Prostate gland (tissue), 2 donors: ENCODE measurements around the gene RER1. TPM values are rescaled to one million over a fixed set of nuclear protein-coding genes. Genes with fewer than 3 reads are reported as not detected.

ENCODE experiments used
- DNase-seq: peaks from one replicate; pipeline ENCODE4 v3.0.0-alpha.2; 2019; ENCODE audit warnings: low spot score
- H3K27ac ChIP-seq, 2 donors: fragments of 200-600 bp; sonication (generic); 2 replicates each; pipeline ENCODE4 v1.5.1; 2017 to 2019
- H3K27me3 ChIP-seq: fragments of 200-600 bp; sonication (generic); replicated peaks from 2 replicates; pipeline ENCODE4 v1.5.1; 2019; ENCODE audit not compliant: insufficient read depth
- H3K36me3 ChIP-seq, 2 donors: fragments of 200-600 bp; sonication (generic); 1 replicate in 1 of 2; 2 replicates in 1 of 2; pipeline versions ENCODE4 v1.5.1 to v1.8.1; 2017 to 2019
- H3K4me1 ChIP-seq: fragments of 200-600 bp; sonication (generic); replicated peaks from 2 replicates; pipeline ENCODE4 v1.5.1; 2019
- H3K4me3 ChIP-seq, 2 donors: fragments of 200-600 bp; sonication (generic); 2 replicates each; pipeline ENCODE4 v1.5.1; 2017 to 2019
- H3K9me3 ChIP-seq: fragments of 200-600 bp; sonication (generic); 2 replicates; pipeline ENCODE4 v1.5.1; 2017
- POLR2A ChIP-seq: fragments of 450-650 bp; IDR thresholded peaks from one replicate; pipeline ENCODE4 v1.6.1; 2016; ENCODE audit warnings: antibody characterized with exemption, mild to moderate bottlenecking
- POLR2AphosphoS5 ChIP-seq: sonication (generic); formaldehyde crosslinking; IDR thresholded peaks from one replicate; pipeline ENCODE4 v1.6.1; 2017; ENCODE audit warnings: antibody characterized with exemption
- WGBS: methylation state at CpG from one replicate; pipeline ENCODE4 v1.1.5; 2018; 5-methylcytosine and 5-hydroxymethylcytosine counted together
- intact Hi-C: fragments of 100-400 bp; cut with DNase I; formaldehyde crosslinking; loops from one replicate; pipeline ENCODE4 v1.14.2; 2022
- total RNA-seq, 2 donors: library from RNA; depleted of rRNA; stranded (reverse); fragments of >200 nt; gene quantifications; one replicate each; pipeline ENCODE4 v1.1.0, GENCODE V29; 2016
- TF ChIP-seq, protein P1 (sequence below), 4 experiments: fragments of 200-600 bp in 2 of 4; fragments of 450-650 bp in 2 of 4; sonication (generic) in 2 of 4; IDR thresholded peaks; 1 replicate in 3 of 4; 2 replicates in 1 of 4; pipeline ENCODE4 v1.5.1; 2016 to 2019; ENCODE audit warnings: antibody characterized with exemption in 4 of 4, mild to moderate bottlenecking in 2 of 4, moderate library complexity in 2 of 4

The RER1 gene
- total RNA-seq, 2 donors from 2014 or later: 86.1 to 97.0 TPM

- WGBS: 89% methylated on average over 13 of the region's 13 CpGs
- no peak overlapping the region for H3K27ac ChIP-seq
- no peaks in the 10 kb centered on the region for H3K36me3 ChIP-seq
- intact Hi-C loops: no loop called here
- TF ChIP-seq, protein P1, sequence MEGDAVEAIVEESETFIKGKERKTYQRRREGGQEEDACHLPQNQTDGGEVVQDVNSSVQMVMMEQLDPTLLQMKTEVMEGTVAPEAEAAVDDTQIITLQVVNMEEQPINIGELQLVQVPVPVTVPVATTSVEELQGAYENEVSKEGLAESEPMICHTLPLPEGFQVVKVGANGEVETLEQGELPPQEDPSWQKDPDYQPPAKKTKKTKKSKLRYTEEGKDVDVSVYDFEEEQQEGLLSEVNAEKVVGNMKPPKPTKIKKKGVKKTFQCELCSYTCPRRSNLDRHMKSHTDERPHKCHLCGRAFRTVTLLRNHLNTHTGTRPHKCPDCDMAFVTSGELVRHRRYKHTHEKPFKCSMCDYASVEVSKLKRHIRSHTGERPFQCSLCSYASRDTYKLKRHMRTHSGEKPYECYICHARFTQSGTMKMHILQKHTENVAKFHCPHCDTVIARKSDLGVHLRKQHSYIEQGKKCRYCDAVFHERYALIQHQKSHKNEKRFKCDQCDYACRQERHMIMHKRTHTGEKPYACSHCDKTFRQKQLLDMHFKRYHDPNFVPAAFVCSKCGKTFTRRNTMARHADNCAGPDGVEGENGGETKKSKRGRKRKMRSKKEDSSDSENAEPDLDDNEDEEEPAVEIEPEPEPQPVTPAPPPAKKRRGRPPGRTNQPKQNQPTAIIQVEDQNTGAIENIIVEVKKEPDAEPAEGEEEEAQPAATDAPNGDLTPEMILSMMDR (IDR thresholded peaks at IDR 0.05): no peak
- TF ChIP-seq POLR2AphosphoS5 (no peak), POLR2A (no peak)
- H3K9me3 ChIP-seq: no peaks in the 10 kb centered on the region
- no peaks in the 10 kb centered on the region for H3K4me1 ChIP-seq
- no peak for DNase-seq
- H3K27me3 ChIP-seq: no peaks in the 10 kb centered on the region
- no peak overlapping the region for H3K4me3 ChIP-seq
Measured at GRCh38 chr1:2347409-2347785, 44.2 kb upstream of the RER1 start.

GRCh38 chr1:2347896-2348295, 43.7 kb upstream of the RER1 start:
- H3K36me3 ChIP-seq: no peaks in the 10 kb centered on the region
- no peak overlapping the region for H3K4me3 ChIP-seq
- intact Hi-C loops: no loop called here
- H3K9me3 ChIP-seq: no peaks in the 10 kb centered on the region
- no peaks in the 10 kb centered on the region for H3K4me1 ChIP-seq
- WGBS: 76% methylated on average over 23 of the region's 23 CpGs
- no peaks in the 10 kb centered on the region for H3K27me3 ChIP-seq
- no peak for TF ChIP-seq POLR2AphosphoS5
- TF ChIP-seq POLR2A: no peak
- TF ChIP-seq, protein P1 (IDR thresholded peaks at IDR 0.05): no peak
- DNase-seq: no peak
- no peak overlapping the region for H3K27ac ChIP-seq

DNA sequence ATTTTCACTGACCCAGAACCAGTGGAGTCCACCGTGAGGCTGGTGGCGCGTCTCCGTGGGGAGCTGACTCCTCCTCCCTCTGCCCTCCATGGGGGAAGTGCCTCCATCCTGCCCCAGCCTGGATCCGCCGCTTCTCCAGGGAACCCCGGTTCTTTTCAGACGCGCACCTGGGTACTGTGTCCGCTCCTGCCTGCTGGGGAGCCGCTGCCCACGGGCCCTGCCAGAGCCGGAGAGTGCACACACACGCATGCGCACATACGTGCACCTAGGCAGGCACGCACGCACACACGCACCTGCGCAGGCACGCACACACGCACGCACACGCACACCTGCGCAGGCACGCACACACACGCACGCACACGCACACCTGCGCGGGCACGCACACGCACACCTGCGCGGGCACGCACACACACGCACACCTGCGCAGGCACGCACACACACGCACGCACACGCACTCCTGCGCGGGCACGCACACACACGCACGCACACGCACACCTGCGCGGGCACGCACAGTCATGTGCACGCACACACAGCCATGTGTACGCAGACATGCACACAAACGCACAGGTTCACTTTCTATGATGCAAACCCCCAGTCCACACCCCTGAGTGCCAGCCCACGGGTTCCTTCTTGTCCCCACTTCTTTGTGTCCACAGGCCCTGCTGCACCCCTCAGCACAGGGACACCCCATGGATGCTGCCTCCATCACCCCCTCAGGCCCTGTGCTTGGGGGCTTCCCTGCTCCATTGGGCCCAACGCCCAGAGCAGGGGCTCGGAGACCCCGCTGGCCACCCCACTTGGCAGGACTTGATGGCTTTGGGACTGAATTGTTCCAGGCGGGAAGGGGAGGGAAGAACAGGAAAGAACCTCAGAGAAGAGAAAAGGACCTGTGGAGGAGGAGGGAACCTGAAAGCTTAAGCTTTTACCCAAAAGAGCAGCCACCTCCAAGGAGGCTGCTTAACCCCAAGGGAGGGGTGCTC, 43.0 kb upstream of the RER1 start:
- H3K27me3 ChIP-seq: no peaks in the 10 kb centered on the region
- H3K9me3 ChIP-seq: no peaks in the 10 kb centered on the region
- 88% methylated on average over 48 of the region's 59 CpGs for WGBS
- H3K4me3 ChIP-seq: no peak overlapping the region
- intact Hi-C loops: no loop called here
- DNase-seq: no peak
- no peak overlapping the region for H3K27ac ChIP-seq
- TF ChIP-seq POLR2A (no peak), POLR2AphosphoS5 (no peak)
- TF ChIP-seq, protein P1 (IDR thresholded peaks at IDR 0.05): no peak
- no peaks in the 10 kb centered on the region for H3K36me3 ChIP-seq
- H3K4me1 ChIP-seq: peaks cover 5% of the 10 kb centered on the region

DNA sequence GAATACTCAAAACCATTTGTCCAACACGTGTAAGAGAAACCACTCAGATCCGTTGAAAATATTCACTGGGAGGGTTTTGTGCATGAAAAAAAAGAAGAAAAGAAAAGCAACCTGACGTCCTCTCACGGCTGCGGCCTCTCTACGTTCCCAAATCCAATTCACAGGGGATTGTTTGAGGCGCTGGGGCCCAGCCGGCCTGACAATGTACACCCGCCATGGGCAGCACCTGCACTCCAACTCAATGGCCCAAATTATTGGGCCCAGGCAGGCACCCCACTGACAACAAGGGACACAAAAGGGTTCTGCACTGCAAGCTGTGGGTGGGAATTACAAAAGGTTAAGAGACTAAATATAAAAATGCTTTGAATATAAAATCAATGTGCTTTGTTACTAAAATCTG, 41.8 kb upstream of the RER1 start:
- H3K4me1 ChIP-seq: peaks cover 6% of the 10 kb centered on the region
- no peak overlapping the region for H3K27ac ChIP-seq
- H3K4me3 ChIP-seq: no peak overlapping the region
- H3K27me3 ChIP-seq: no peaks in the 10 kb centered on the region
- TF ChIP-seq POLR2AphosphoS5 (no peak), POLR2A (no peak)
- TF ChIP-seq, protein P1 (IDR thresholded peaks at IDR 0.05): no peak
- H3K9me3 ChIP-seq: no peaks in the 10 kb centered on the region
- DNase-seq: no peak
- WGBS: 83% methylated on average over 9 of the region's 9 CpGs
- no peaks in the 10 kb centered on the region for H3K36me3 ChIP-seq
- intact Hi-C loops: no loop called here

GRCh38 chr1:2350501-2350900, 41.1 kb upstream of the RER1 start:
- WGBS: 78% methylated on average over 10 of the region's 10 CpGs
- DNase-seq: no peak
- Histone ChIP-seq H3K4me1 (peaks cover 6% of the 10 kb centered on the region), H3K4me3 (no peak overlapping the region), H3K36me3 (no peaks in the 10 kb centered on the region), H3K9me3 (no peaks in the 10 kb centered on the region), H3K27ac (no peak overlapping the region), H3K27me3 (no peaks in the 10 kb centered on the region)
- TF ChIP-seq, protein P1 (IDR thresholded peaks at IDR 0.05): no peak
- TF ChIP-seq POLR2A (no peak), POLR2AphosphoS5 (no peak)
- intact Hi-C loops: no loop called here
